Endothelial cell (in vitro differentiated cells): ENCODE data around the gene MEF2D. TPM values are rescaled to one million over a fixed set of nuclear protein-coding genes. Genes with fewer than 3 reads are reported as not detected.

Source experiments
- DNase-seq: peaks from one replicate; pipeline ENCODE4 v3.0.0; 2021; ENCODE audit warnings: low spot score
- H3K27ac Mint-ChIP-seq: one replicate; pipeline ENCODE4 v1.8.0; 2021; ENCODE audit warnings: mixed read lengths, inconsistent platforms; ENCODE audit not compliant: unreplicated experiment
- H3K27me3 Mint-ChIP-seq: one replicate; pipeline ENCODE4 v1.8.0; 2021; ENCODE audit warnings: mild to moderate bottlenecking, moderate library complexity, mixed read lengths, inconsistent platforms; ENCODE audit not compliant: unreplicated experiment
- H3K36me3 Mint-ChIP-seq: one replicate; pipeline ENCODE4 v1.8.0; 2021; ENCODE audit warnings: mild to moderate bottlenecking, low read depth, mixed read lengths, inconsistent platforms; ENCODE audit not compliant: unreplicated experiment
- H3K4me1 Mint-ChIP-seq: one replicate; pipeline ENCODE4 v1.8.0; 2021; ENCODE audit warnings: mild to moderate bottlenecking, mixed read lengths, inconsistent platforms; ENCODE audit not compliant: unreplicated experiment
- H3K4me3 Mint-ChIP-seq: one replicate; pipeline ENCODE4 v1.8.0; 2021; ENCODE audit warnings: mild to moderate bottlenecking, mixed read lengths, inconsistent platforms; ENCODE audit not compliant: unreplicated experiment
- H3K9me3 Mint-ChIP-seq: one replicate; pipeline ENCODE4 v1.8.0; 2021; ENCODE audit warnings: mixed read lengths, inconsistent platforms; ENCODE audit not compliant: unreplicated experiment
- total RNA-seq: library from RNA; stranded (reverse); fragmentation: NEBNext Ultra II Directional; extraction: Animal tissue kit (Norgen Biotek cat#: 25700); gene quantifications from one replicate; pipeline ENCODE4 v1.2.1, GENCODE V29; 2021; ENCODE audit not compliant: unreplicated experiment
- TF ChIP-seq, protein P1 (sequence below): fragments of 200-600 bp; sonication (generic); IDR thresholded peaks from one replicate; pipeline ENCODE4 v1.5.0; 2021; ENCODE audit warnings: antibody characterized with exemption; ENCODE audit not compliant: unreplicated experiment

The MEF2D gene
- total RNA-seq, 1 donor from 2014 or later = 45.2 TPM

DNA sequence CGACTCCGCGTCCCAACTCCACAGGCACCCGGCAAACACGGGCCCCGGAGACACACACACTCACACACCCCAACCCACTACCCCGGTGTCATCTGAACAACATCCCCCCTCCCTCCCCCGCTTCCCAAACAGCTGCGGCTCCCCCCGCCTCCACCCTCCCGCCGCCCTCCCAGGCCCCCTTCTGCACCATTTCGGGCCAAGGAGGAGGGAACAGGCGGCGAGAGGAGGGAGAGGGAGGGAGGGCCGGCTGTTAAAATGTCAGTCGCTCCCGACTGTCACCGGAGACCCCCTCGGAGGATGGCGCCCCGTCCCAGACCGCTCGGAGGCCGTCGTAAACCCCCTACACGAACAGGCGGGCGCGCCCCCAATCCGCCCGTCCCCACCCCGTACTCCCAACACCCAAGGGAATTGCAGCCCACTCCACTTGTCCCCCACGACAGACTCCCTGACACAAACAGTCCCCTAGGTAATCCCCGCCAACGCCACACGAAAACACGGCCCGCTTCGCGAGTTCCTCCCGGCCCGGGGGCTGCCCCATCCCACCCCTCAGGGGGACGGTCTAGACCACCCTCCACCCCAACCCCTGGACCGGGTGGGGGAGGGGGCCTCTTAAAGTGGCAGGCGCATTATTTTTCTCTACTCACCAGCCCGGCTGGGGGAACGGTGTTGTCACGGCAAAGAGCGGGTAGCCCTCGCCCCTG is 583 bp downstream of the MEF2D start:
- TF ChIP-seq, protein P1, sequence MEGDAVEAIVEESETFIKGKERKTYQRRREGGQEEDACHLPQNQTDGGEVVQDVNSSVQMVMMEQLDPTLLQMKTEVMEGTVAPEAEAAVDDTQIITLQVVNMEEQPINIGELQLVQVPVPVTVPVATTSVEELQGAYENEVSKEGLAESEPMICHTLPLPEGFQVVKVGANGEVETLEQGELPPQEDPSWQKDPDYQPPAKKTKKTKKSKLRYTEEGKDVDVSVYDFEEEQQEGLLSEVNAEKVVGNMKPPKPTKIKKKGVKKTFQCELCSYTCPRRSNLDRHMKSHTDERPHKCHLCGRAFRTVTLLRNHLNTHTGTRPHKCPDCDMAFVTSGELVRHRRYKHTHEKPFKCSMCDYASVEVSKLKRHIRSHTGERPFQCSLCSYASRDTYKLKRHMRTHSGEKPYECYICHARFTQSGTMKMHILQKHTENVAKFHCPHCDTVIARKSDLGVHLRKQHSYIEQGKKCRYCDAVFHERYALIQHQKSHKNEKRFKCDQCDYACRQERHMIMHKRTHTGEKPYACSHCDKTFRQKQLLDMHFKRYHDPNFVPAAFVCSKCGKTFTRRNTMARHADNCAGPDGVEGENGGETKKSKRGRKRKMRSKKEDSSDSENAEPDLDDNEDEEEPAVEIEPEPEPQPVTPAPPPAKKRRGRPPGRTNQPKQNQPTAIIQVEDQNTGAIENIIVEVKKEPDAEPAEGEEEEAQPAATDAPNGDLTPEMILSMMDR = no peak
- Mint-ChIP-seq H3K4me3 (peak overlapping the region; percentile 94), H3K9me3 (no peaks in the 10 kb centered on the region), H3K4me1 (peaks cover 62% of the 10 kb centered on the region), H3K27me3 (peaks cover 9% of the 10 kb centered on the region), H3K27ac (peak overlapping the region; percentile 64), H3K36me3 (peaks cover 5% of the 10 kb centered on the region)
- peak; percentile 55 for DNase-seq

DNA sequence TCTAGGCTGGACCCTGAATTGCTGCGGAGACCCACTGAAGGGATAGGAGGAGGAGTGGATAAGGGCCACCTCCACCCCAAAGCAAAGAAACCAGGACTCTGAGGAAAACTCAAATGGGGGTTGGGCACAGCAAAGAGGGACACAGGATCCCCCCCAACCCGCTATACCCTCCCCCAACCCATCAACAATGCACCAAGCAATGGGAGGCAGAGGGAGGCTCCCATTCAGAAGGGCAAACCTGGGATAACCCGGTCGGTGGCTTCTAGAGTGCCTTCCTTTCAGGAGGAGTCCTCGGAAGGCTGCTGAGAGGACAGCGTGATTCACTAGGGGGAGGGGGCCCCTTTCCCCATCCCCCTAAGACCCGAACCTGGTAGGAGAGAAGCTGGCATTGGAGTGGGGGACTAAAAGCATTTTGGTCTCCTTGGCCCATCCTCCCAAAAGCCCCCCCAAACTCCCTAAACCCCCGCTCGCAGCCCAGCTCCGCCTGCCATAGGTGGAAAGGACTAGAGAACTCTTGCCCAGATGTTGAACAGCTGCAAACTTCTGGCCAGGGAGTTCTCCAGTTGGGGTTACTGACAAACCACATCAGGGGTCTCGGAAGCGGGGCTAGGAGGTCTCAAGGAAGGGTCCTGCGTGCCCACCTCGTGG is 1.3 kb downstream of the MEF2D start:
- peak overlapping the region; percentile 82 for H3K27ac Mint-ChIP-seq
- no peak for DNase-seq
- TF ChIP-seq, protein P1 = no peak
- peak overlapping the region; percentile 94 for H3K4me3 Mint-ChIP-seq
- H3K9me3 Mint-ChIP-seq = no peaks in the 10 kb centered on the region
- peaks cover 9% of the 10 kb centered on the region for H3K27me3 Mint-ChIP-seq
- peaks cover 5% of the 10 kb centered on the region for H3K36me3 Mint-ChIP-seq
- peaks cover 60% of the 10 kb centered on the region for H3K4me1 Mint-ChIP-seq

DNA sequence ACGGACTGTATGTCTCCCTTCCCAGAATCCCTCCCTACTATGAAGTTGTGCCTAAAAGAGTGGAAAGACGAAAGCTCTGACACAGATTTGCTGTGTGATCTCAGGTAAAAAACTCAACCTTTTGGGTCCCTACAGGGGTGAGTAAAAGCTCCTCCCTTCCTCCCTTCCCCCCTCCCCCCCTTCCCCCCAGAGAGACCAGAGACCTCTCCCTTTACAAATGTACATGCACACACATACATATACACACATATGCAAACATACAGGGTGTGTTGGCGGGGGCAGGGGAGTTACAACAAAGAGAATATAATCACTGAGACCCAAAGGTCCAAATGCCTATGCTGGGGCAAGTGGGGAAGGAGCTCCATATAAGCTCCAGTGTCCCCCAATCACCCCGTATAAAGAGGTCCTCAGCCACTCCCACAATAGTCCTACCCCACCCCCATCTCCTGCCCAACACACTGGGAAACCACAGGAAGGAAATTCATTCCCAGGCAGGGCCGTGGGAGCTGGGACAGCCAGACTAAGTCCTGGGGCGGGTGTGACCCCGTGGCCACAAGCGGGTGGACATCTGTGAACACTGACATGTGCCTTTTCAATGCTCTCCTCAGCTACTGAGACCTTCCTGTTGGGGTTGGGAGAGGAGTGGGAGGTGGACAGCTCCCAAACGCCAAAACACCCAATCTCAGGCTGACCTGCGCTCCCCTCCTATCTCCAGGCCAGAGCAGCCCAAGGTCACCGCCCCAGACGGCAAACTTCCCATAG is 2.0 kb downstream of the MEF2D start:
- H3K9me3 Mint-ChIP-seq = no peaks in the 10 kb centered on the region
- H3K36me3 Mint-ChIP-seq = peaks cover 5% of the 10 kb centered on the region
- peaks cover 11% of the 10 kb centered on the region for H3K27me3 Mint-ChIP-seq
- H3K4me1 Mint-ChIP-seq = peaks cover 55% of the 10 kb centered on the region
- TF ChIP-seq, protein P1 = no peak
- peak overlapping the region; percentile 94 for H3K4me3 Mint-ChIP-seq
- H3K27ac Mint-ChIP-seq = peak overlapping the region; percentile 82
- peak; percentile 50 for DNase-seq

DNA sequence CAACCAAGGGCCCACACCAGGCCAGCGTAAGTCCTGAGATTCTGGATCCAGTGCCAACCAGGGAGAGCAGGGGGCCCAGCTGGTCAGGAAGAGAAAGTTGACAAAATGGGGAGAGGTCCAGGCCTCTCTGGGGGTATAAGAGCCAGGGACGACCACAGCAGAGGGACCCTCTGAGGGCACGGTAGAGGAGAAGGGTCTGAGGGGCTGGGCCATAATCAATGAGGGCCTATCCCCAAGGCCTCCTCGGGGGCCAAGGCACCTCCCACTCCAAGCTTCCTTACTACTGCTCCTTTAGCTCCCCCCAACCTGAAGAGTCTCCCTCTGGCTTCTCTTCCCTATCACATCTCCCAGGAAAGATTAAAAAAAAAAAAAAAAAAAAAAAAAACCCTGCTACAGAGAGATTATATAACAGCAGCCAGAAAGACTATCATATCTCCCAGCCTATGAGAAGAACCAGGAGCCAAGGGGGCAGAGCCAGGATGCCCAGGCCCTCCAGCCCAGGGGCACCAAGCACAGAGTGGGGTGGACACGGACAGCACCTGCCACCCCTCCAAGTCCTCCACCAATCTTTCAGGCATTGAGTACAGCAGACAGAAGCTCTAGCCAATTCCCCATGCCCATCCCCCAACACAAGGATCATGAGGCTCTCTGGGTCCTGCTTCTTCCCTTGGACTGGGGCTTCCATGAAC is 2.7 kb downstream of the MEF2D start:
- TF ChIP-seq, protein P1 = no peak
- H3K36me3 Mint-ChIP-seq = peaks cover 5% of the 10 kb centered on the region
- H3K4me1 Mint-ChIP-seq = peaks cover 51% of the 10 kb centered on the region
- peak overlapping the region; percentile 94 for H3K4me3 Mint-ChIP-seq
- H3K9me3 Mint-ChIP-seq = no peaks in the 10 kb centered on the region
- DNase-seq = no peak
- peaks cover 11% of the 10 kb centered on the region for H3K27me3 Mint-ChIP-seq
- peak overlapping the region; percentile 65 for H3K27ac Mint-ChIP-seq
